Ovary (tissue), 3 donors: ENCODE results near the gene SNAPC5.

Experiments
- EP300 ChIP-seq: sonication (generic); formaldehyde crosslinking; IDR thresholded peaks from one replicate; pipeline ENCODE4 v1.6.1; 2017; ENCODE audit warnings: antibody characterized with exemption
- TF ChIP-seq, protein P1 (sequence below), 3 donors: fragments of 450-650 bp in 2 of 3; fragments of 200-600 bp in 1 of 3; IDR thresholded peaks; one replicate each; pipeline versions ENCODE4 v1.5.1 to v1.8.0; 2016 to 2022; ENCODE audit warnings: antibody characterized with exemption in 3 of 3, mild to moderate bottlenecking in 1 of 3
- donor health status: DM: no; HTN: no; CAD: no.

DNA sequence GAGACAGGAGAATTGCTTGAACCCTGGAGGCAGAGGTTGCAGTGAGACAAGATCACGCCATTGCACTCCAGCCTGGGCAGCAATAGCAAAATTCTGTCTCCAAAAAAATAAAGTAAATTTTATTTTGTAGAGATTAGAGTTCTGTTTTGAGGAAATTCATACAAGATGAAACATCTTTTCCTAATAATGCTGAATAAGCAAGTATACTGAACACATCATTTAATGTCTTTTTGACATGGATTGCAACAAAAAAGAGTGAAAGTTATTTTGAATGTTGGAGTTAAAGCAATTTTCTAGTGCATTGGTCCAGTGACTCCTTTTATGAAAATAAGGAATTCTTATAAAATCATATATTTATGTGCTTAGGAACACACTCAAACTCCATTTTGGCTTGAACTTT is 47.7 kb upstream of the SNAPC5 start:
- TF ChIP-seq, protein P1, sequence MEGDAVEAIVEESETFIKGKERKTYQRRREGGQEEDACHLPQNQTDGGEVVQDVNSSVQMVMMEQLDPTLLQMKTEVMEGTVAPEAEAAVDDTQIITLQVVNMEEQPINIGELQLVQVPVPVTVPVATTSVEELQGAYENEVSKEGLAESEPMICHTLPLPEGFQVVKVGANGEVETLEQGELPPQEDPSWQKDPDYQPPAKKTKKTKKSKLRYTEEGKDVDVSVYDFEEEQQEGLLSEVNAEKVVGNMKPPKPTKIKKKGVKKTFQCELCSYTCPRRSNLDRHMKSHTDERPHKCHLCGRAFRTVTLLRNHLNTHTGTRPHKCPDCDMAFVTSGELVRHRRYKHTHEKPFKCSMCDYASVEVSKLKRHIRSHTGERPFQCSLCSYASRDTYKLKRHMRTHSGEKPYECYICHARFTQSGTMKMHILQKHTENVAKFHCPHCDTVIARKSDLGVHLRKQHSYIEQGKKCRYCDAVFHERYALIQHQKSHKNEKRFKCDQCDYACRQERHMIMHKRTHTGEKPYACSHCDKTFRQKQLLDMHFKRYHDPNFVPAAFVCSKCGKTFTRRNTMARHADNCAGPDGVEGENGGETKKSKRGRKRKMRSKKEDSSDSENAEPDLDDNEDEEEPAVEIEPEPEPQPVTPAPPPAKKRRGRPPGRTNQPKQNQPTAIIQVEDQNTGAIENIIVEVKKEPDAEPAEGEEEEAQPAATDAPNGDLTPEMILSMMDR (IDR thresholded peaks at IDR 0.05) = no peak
- TF ChIP-seq EP300 = no peak
